DOHH2 (cell line): ENCODE results near the gene SHE.

Experiments
- CTCF ChIP-seq: fragments of 200-600 bp; sonication (generic); IDR thresholded peaks from one replicate; pipeline ENCODE4 v1.5.1; 2014; ENCODE audit warnings: antibody characterized with exemption, mild to moderate bottlenecking, low read depth, low read length; ENCODE audit not compliant: poor library complexity, severe bottlenecking
- EZH2phosphoT487 ChIP-seq: fragments of 200-600 bp; sonication (generic); IDR thresholded peaks from 2 replicates; pipeline ENCODE4 v1.6.1; 2017; ENCODE audit warnings: borderline replicate concordance, mild to moderate bottlenecking, antibody characterized with exemption, low read length, moderate library complexity, mixed read lengths

- TF ChIP-seq CTCF, result no peak
- TF ChIP-seq EZH2phosphoT487, result no peak
Measured at GRCh38 chr1:154469844-154470560, 32.2 kb downstream of the SHE start.
